C4-2B (cell line): ENCODE data around the gene CRACR2A.

Experiments used
- H3K27ac ChIP-seq: fragments of 450-650 bp; 2 replicates; pipeline ENCODE4 v1.5.1; 2017
- ZFX ChIP-seq: fragments of 450-650 bp; IDR thresholded peaks from 2 replicates; pipeline ENCODE4 v1.6.1; 2017
- TF ChIP-seq, protein P1 (sequence below): fragments of 450-650 bp; conservative IDR thresholded peaks from 2 replicates; pipeline ENCODE4 v1.5.1; 2017; ENCODE audit warnings: mild to moderate bottlenecking

CRACR2A gene

GRCh38 chr12:3768911-3769447 lies 16.1 kb upstream of the CRACR2A start:
- H3K27ac ChIP-seq: no peak overlapping the region
- TF ChIP-seq, protein P1, sequence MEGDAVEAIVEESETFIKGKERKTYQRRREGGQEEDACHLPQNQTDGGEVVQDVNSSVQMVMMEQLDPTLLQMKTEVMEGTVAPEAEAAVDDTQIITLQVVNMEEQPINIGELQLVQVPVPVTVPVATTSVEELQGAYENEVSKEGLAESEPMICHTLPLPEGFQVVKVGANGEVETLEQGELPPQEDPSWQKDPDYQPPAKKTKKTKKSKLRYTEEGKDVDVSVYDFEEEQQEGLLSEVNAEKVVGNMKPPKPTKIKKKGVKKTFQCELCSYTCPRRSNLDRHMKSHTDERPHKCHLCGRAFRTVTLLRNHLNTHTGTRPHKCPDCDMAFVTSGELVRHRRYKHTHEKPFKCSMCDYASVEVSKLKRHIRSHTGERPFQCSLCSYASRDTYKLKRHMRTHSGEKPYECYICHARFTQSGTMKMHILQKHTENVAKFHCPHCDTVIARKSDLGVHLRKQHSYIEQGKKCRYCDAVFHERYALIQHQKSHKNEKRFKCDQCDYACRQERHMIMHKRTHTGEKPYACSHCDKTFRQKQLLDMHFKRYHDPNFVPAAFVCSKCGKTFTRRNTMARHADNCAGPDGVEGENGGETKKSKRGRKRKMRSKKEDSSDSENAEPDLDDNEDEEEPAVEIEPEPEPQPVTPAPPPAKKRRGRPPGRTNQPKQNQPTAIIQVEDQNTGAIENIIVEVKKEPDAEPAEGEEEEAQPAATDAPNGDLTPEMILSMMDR: no peak
- TF ChIP-seq ZFX: no peak

- no peak for TF ChIP-seq ZFX
- TF ChIP-seq, protein P1: no peak
- no peak overlapping the region for H3K27ac ChIP-seq
Observed at GRCh38 chr12:3761116-3761735, 8.3 kb upstream of the CRACR2A start.

DNA sequence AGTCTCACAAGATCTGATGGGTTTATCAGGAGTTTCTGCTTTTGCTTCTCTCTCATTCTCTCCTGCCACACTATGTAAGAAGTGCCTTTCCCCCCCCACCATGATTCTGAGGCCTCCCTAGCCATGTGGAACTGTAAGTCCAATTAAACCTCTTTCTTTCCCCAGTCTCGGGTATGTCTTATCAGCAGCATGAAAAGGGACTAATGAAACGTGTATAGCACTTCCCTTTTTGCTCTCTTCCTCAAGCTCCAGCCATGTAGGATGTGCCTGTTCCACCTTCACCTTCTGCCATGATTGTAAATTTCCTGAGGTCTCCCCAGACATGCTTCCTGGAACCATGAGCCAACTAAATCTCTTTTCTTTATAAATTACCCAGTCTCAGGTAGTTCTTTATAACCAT lies 7.0 kb upstream of the CRACR2A start:
- no peak overlapping the region for H3K27ac ChIP-seq
- TF ChIP-seq, protein P1: no peak
- no peak for TF ChIP-seq ZFX

- TF ChIP-seq, protein P1: no peak
- TF ChIP-seq ZFX: no peak
- peak overlapping the region; percentile 51 for H3K27ac ChIP-seq
Observed at GRCh38 chr12:3757261-3757660, 4.4 kb upstream of the CRACR2A start.

GRCh38 chr12:3755898-3756297 lies 3.0 kb upstream of the CRACR2A start:
- H3K27ac ChIP-seq: peak overlapping the region; percentile 25; the same call in 1 of the 2 replicates
- TF ChIP-seq, protein P1: no peak
- TF ChIP-seq ZFX: no peak

GRCh38 chr12:3753544-3754284 lies 805 bp upstream of the CRACR2A start:
- no peak overlapping the region for H3K27ac ChIP-seq
- TF ChIP-seq ZFX: no peak
- TF ChIP-seq, protein P1: no peak

DNA sequence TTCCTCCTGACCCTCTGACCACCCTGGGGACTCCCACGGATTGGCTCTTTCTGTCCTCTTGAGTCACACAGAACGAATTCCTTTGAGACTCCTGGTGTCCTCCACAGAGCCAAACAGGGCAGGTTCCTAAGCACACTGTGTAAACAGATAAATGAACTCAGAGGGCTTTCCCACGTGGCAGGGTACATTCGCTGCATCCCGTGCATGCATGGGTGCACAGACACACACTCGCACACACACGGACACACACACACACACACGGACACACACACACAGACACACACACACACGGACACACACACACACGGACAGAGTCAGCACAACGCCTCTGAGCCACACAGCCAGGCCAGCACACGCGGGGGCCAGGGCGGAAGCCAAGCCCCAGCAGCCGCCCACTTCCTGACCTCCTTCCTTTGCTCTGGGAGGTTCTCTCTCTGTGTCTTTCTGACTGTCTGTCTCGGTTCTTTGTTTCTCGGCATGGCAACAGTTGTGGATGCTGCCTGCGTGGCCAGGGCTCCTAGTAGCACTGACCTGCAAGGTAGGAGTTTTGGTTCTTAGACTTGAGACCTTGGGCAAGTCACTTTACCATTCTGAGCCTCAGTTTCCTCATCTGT lies 706 bp downstream of the CRACR2A start:
- TF ChIP-seq, protein P1: no peak
- TF ChIP-seq ZFX: no peak
- H3K27ac ChIP-seq: no peak overlapping the region; the same call in 1 of the 2 replicates
